HG03575 (cell line): ENCODE results near the gene TAF4B.
A peak's percentile ranks its signal among the peaks of the same experiment; 100 is the strongest.

Source experiments
- ATAC-seq: cut with Tn5 transposase; IDR thresholded peaks from one replicate; pipeline ENCODE4 v1.9.1; 2021; ENCODE audit not compliant: unreplicated experiment, insufficient number of reproducible peaks, low FRiP score; ENCODE audit errors: extremely low read depth

TAF4B gene

DNA sequence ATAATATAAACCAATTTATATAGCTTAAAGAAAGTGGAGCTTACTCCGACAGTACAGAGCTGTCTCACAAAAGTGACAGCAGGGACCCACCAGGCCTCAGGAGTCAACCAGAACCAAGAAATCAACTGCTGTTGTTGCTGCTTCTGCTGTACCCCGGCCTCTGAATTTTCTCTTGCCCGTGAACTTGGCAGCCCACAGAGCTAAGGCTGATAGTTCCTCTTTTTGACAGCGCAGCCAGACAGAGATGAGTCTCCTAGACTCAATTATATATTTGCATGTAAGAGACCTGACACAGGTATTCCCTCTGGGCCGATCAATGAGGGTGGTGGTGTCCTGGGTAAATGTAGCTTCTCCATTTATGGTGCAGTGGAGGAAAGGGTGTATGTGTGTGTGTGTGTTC, 212.7 kb downstream of the TAF4B start:
- ATAC-seq, result peak; percentile 93

GRCh38 chr18:26439537-26439936, 213.3 kb downstream of the TAF4B start:
- ATAC-seq, result no peak

DNA sequence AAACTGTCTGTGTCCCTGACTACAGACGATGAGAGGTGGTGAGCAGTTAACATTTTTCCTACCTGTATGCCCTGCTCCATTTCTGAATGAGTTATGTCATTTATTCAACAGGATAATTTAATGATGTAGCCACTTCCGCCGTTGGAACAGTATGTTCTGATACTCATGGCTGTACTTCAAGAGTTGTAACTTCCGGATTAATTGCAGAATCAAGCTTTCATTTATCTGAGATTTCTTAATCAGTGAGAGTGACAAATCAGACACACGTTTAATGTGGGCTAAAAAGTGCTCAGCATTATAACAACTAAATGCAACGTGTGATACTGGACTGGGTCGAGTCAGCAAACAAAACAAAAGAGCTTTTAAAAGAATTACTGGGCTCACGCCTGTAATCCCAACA, 214.4 kb downstream of the TAF4B start:
- no peak for ATAC-seq
